OCI-LY1 (cell line): ENCODE results near the gene MAP1S.

Experiments
- H2AFZ ChIP-seq: fragments of 200-600 bp; sonication (generic), shearing (Covaris generic); 2 replicates; pipeline ENCODE4 v1.6.0; 2014; ENCODE audit warnings: antibody characterized with exemption, mild to moderate bottlenecking, low read length
- H3F3A ChIP-seq: fragments of 200-600 bp; sonication (generic), shearing (Covaris generic); 2 replicates; pipeline ENCODE4 v1.6.0; 2014; ENCODE audit warnings: mild to moderate bottlenecking, antibody characterized with exemption, low read length, moderate library complexity; ENCODE audit not compliant: insufficient read depth
- H3K27ac ChIP-seq: fragments of 200-600 bp; sonication (generic); 2 replicates; pipeline ENCODE4 v1.5.1; 2014; ENCODE audit warnings: low read length, mixed run types, mild to moderate bottlenecking, low read depth; ENCODE audit not compliant: poor library complexity, severe bottlenecking
- H3K27me3 ChIP-seq: fragments of 200-600 bp; sonication (generic); 2 replicates; pipeline ENCODE4 v1.6.0; 2014; ENCODE audit warnings: antibody characterized with exemption, mild to moderate bottlenecking, low read length, moderate library complexity; ENCODE audit not compliant: insufficient read depth
- H3K36me3 ChIP-seq: fragments of 200-600 bp; sonication (generic); 2 replicates; pipeline ENCODE4 v1.6.1; 2014; ENCODE audit warnings: mild to moderate bottlenecking, antibody characterized with exemption, low read length, moderate library complexity, mixed read lengths; ENCODE audit not compliant: insufficient read depth
- H3K4me1 ChIP-seq: fragments of 200-600 bp; sonication (generic); 2 replicates; pipeline ENCODE4 v1.5.1; 2014; ENCODE audit warnings: mild to moderate bottlenecking, low read length, moderate library complexity; ENCODE audit not compliant: insufficient read depth, severe bottlenecking
- H3K4me2 ChIP-seq: fragments of 200-600 bp; sonication (generic), shearing (Covaris generic); 2 replicates; pipeline ENCODE4 v1.6.1; 2014; ENCODE audit warnings: low read length
- H3K4me3 ChIP-seq: fragments of 200-600 bp; sonication (generic); 2 replicates; pipeline ENCODE4 v1.5.1; 2014; ENCODE audit warnings: low read length, low read depth, mild to moderate bottlenecking, mixed read lengths; ENCODE audit not compliant: poor library complexity, severe bottlenecking
- H3K79me2 ChIP-seq: fragments of 200-600 bp; shearing (Covaris generic); 2 replicates; pipeline ENCODE4 v1.6.1; 2016; ENCODE audit warnings: mixed run types, low read length, mixed read lengths; ENCODE audit not compliant: insufficient read depth
- H3K9ac ChIP-seq: fragments of 200-600 bp; sonication (generic), shearing (Covaris generic); 2 replicates; pipeline ENCODE4 v1.6.1; 2014; ENCODE audit warnings: mild to moderate bottlenecking, low read length, mixed read lengths
- H3K9me2 ChIP-seq: fragments of 200-600 bp; sonication (generic), shearing (Covaris generic); 2 replicates; pipeline ENCODE4 v1.6.1; 2014; ENCODE audit warnings: low read depth, mild to moderate bottlenecking, low read length, mixed read lengths
- H3K9me3 ChIP-seq: fragments of 200-600 bp; shearing (Covaris generic); 2 replicates; pipeline ENCODE4 v1.6.1; 2014; ENCODE audit warnings: low read length, mixed read lengths
- H4K20me1 ChIP-seq: fragments of 200-600 bp; sonication (generic), shearing (Covaris generic); 2 replicates; pipeline ENCODE4 v1.6.0; 2016; ENCODE audit warnings: mild to moderate bottlenecking, low read length; ENCODE audit not compliant: insufficient read depth
- EZH2 ChIP-seq: fragments of 200-600 bp; sonication (generic), shearing (Covaris generic); IDR thresholded peaks from 2 replicates; pipeline ENCODE4 v1.8.0; 2017; ENCODE audit warnings: borderline replicate concordance, mixed run types, mild to moderate bottlenecking, antibody characterized with exemption, low read length, moderate library complexity, mixed read lengths
- TF ChIP-seq, protein P1 (sequence below): fragments of 200-600 bp; sonication (generic), shearing (Covaris generic); IDR thresholded peaks from 2 replicates; pipeline ENCODE4 v1.5.1; 2017; ENCODE audit warnings: mild to moderate bottlenecking, antibody characterized with exemption, low read length, moderate library complexity, mixed read lengths

The MAP1S gene

DNA sequence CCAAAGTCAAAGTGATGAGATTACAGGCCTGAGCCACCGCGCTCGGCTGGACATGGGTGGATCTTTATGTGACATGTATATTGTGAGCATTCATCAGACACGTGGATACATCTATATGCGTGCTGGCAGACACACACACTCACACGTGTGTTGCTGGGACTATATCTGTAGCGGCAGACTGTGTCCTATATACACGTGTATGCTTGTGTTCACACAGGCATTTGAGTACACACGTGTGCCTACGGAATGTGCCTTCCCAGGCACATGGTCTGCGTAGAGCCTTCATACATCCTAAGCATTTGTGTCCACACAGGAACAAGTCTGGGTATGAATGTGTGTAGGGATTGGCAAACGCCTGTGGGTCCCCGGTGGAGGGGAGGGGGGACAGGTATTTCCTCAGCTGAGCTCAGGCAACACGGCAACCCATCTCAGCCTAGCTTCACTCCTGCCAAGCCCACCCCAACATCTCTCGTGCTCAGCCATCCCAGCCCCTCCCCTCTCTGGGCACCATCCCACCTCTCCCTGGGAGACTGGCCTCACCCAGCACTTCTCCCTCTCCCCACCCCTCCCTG is 33.7 kb upstream of the MAP1S start:
- H3K9ac ChIP-seq: no peak overlapping the region
- H3F3A ChIP-seq: no peaks in the 10 kb centered on the region
- no peaks in the 10 kb centered on the region for H3K9me2 ChIP-seq
- TF ChIP-seq, protein P1, sequence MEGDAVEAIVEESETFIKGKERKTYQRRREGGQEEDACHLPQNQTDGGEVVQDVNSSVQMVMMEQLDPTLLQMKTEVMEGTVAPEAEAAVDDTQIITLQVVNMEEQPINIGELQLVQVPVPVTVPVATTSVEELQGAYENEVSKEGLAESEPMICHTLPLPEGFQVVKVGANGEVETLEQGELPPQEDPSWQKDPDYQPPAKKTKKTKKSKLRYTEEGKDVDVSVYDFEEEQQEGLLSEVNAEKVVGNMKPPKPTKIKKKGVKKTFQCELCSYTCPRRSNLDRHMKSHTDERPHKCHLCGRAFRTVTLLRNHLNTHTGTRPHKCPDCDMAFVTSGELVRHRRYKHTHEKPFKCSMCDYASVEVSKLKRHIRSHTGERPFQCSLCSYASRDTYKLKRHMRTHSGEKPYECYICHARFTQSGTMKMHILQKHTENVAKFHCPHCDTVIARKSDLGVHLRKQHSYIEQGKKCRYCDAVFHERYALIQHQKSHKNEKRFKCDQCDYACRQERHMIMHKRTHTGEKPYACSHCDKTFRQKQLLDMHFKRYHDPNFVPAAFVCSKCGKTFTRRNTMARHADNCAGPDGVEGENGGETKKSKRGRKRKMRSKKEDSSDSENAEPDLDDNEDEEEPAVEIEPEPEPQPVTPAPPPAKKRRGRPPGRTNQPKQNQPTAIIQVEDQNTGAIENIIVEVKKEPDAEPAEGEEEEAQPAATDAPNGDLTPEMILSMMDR: no peak
- no peak overlapping the region for H3K27ac ChIP-seq
- H3K9me3 ChIP-seq: no peaks in the 10 kb centered on the region
- no peaks in the 10 kb centered on the region for H3K27me3 ChIP-seq
- no peaks in the 10 kb centered on the region for H3K79me2 ChIP-seq
- no peak overlapping the region for H3K4me3 ChIP-seq
- no peak overlapping the region for H2AFZ ChIP-seq
- no peaks in the 10 kb centered on the region for H4K20me1 ChIP-seq
- no peaks in the 10 kb centered on the region for H3K36me3 ChIP-seq
- no peaks in the 10 kb centered on the region for H3K4me1 ChIP-seq
- H3K4me2 ChIP-seq: no peak overlapping the region

DNA sequence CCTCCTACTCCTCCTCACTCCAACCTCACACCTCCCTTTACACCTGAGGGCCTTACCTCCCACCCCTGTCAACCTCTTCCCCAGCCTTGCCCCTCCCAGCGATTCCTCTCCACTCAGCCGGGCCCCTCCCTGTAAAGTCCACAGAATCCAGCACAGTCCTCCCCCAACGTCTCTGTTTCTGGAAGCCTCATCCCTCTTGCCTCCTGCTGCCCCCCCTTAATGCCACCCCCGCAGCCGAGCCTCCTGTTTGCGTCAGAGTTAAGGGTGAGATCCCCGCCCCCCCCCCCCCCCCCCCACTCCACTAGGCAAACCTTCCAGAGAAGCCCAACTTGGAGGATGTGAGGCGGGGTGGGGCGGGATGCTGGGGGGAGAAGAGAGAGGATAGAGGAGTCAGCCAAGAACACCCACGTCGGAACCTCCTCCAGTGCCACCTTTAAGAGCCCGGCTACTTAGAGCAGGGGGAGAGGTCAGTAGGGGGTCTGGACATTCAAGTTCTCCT is 33.2 kb upstream of the MAP1S start:
- no peaks in the 10 kb centered on the region for H3K27me3 ChIP-seq
- no peaks in the 10 kb centered on the region for H3K36me3 ChIP-seq
- no peak overlapping the region for H3K9ac ChIP-seq
- no peak overlapping the region for H3K4me3 ChIP-seq
- H3K4me2 ChIP-seq: no peak overlapping the region
- no peak overlapping the region for H3K27ac ChIP-seq
- no peaks in the 10 kb centered on the region for H3K4me1 ChIP-seq
- H3K9me2 ChIP-seq: no peaks in the 10 kb centered on the region
- H3K9me3 ChIP-seq: no peaks in the 10 kb centered on the region
- no peaks in the 10 kb centered on the region for H3F3A ChIP-seq
- H4K20me1 ChIP-seq: no peaks in the 10 kb centered on the region
- H2AFZ ChIP-seq: no peak overlapping the region
- no peaks in the 10 kb centered on the region for H3K79me2 ChIP-seq
- TF ChIP-seq, protein P1: no peak
- no peak for TF ChIP-seq EZH2

DNA sequence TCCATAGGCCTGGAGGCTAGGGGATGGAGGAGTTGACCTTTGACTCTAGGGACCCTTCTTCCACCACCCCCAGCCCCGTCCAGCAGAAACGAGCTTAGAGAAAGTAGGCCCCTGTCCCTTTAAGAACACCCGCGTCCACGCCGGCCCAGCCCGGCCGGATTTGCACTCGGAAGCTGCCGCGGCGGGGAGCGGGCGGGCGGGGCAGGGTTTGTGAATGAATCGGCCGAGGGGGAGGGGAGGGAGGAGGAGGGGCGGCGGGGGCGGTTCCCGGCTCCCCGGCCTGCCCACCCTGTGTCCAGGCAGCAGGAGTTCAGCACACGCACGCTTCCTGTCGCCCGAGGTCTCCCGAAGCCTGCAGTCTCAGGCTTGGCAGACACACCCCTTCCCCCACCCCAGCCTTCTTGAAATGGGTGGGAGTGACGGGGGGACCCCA is 32.7 kb upstream of the MAP1S start:
- Histone ChIP-seq H3K9ac (no peak overlapping the region), H3K4me3 (no peak overlapping the region), H2AFZ (no peak overlapping the region), H3K27ac (no peak overlapping the region), H3K36me3 (no peaks in the 10 kb centered on the region), H4K20me1 (no peaks in the 10 kb centered on the region), H3K4me2 (no peak overlapping the region), H3K9me3 (no peaks in the 10 kb centered on the region), H3K9me2 (no peaks in the 10 kb centered on the region), H3F3A (no peaks in the 10 kb centered on the region), H3K4me1 (no peaks in the 10 kb centered on the region), H3K27me3 (no peaks in the 10 kb centered on the region), H3K79me2 (no peaks in the 10 kb centered on the region)
- TF ChIP-seq, protein P1: no peak
